GM21576 (cell line): ENCODE data around the gene DNAJB14.
A peak's percentile ranks its signal among the peaks of the same experiment; 100 is the strongest.

Source experiments
- ATAC-seq: cut with Tn5 transposase; IDR thresholded peaks from one replicate; pipeline ENCODE4 v1.9.1; 2021; ENCODE audit warnings: mild to moderate bottlenecking, moderate library complexity; ENCODE audit not compliant: unreplicated experiment

Gene DNAJB14

GRCh38 chr4:99872570-99872969, 73.8 kb downstream of the DNAJB14 start:
- ATAC-seq = no peak

DNA sequence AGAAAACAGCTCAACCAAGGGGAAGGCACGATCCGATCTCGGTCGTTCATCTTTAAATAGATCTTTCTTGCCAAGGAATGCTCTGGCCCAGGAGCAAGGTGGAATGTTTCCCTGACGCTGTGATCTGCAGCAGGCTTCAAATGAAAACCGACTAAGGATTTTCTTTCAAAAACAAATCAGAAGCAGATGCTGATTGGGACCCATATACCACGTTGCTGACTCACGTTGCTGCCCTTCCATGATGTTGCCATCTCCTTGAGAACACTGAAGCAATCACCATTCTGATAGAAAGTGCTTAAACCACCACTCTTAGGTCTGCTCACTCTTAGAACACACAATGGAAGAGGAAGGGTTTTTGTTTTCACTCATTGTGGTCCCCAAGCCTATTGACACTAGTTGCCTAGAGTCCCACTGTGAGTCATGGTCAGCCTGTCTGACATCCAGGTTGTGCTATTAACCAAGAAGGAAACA, 78.3 kb downstream of the DNAJB14 start:
- no peak for ATAC-seq

- ATAC-seq = no peak
Observed at GRCh38 chr4:99863804-99864203, 82.6 kb downstream of the DNAJB14 start.

DNA sequence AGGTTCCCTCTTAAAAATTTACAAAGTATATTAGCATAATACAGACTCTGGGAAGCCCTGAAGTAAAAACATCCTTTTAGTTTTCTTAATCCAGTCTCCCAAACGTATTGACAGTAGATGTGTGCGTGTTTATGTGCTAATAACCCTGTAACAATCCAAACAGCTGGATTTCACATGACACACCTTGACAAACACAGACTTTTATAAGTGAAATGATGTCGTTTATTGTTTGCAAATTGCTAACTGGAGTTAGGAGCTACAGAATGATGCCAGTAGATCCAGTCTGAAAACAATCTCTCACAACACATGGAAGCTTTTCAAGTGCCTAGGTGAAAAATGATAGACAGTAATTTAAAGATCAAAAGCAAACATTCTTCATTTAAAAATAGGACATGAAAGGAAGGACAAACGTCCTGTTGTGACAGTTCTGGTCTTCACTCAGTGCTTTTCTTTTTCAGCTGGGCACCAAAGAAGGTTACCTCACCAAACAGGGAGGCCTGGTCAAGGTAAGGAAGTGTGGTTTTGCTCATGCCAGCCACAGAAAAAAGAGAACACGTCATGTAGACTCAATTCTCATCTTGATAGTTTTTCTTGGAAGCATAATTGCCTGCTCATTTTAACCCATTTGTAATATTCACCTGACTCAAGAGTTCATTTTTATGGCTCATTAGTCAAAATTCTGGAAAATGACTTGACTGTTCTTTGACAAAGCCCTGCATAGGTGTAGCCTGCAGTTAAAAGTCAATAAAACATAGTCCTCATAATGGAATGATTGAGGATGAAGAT, 85.1 kb downstream of the DNAJB14 start:
- ATAC-seq = peak; percentile 64

DNA sequence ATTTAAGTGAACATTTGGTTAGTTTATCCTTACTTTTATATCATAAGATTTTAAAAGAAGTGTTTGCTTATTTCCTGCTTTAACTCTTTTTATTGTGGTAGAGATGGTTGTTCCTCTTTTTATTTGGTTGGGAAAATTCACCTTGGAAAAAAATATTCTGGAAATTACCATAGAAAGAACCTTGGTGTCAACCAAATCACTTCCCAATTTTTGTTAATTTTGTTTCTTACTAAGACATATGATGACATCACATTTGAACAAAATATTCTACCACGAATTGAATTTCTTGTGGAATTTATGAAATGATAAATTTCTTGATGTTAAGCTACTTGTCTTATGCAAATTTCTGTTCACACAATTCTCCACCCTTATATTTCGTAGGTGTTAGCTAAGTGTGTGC, 85.9 kb downstream of the DNAJB14 start:
- ATAC-seq = no peak

DNA sequence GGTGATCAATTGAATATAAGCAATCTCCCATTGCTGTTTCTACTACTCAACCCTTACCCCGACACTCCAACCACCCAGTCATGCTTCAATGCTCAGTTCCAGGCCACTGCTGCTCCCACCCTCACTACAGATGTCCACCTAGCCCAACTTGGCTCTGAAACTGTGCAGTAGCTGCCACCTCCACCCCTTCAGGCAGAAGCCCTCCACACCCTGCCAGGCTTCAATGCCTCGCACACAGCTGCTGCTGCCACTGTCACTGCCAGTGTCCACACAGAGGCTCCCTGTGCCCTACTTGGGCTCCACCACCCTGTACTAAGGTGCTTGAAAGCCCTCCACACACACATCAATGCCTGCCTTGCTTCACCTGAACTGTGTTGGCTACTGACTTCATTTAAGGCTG, 86.8 kb downstream of the DNAJB14 start:
- ATAC-seq = peak; percentile 39

GRCh38 chr4:99857307-99857706, 89.1 kb downstream of the DNAJB14 start:
- ATAC-seq = no peak

GRCh38 chr4:99856166-99856565, 90.3 kb downstream of the DNAJB14 start:
- ATAC-seq = no peak

- peak; percentile 50 for ATAC-seq
Observed at GRCh38 chr4:99855678-99856077, 90.7 kb downstream of the DNAJB14 start.

- no peak for ATAC-seq
Observed at GRCh38 chr4:99853999-99854398, 92.4 kb downstream of the DNAJB14 start.

GRCh38 chr4:99853190-99853589, 93.2 kb downstream of the DNAJB14 start:
- no peak for ATAC-seq

- ATAC-seq = no peak
Observed at GRCh38 chr4:99852199-99852749, 94.1 kb downstream of the DNAJB14 start.

DNA sequence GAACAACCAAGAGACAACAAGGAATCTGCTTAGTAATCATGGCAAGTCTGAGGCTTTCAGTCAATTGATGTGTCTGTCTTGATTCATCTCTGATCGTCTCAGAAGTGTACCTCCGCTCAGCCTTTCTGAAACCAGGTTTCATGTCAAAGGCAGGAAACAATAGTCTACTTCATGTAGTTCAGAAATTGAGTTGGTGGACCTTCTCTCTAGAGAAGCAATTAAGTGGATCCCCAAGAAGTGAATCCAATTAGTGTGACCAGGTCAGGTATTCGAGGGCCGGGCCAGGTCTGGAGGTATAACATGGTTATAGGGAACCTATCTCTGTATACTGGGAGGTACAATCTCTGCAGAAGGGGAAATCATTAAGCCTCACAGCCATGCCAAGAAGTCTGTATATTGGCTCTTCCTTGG, 97.8 kb downstream of the DNAJB14 start:
- peak; percentile 45 for ATAC-seq

GRCh38 chr4:99847362-99847976, 98.9 kb downstream of the DNAJB14 start:
- peak; percentile 76 for ATAC-seq

DNA sequence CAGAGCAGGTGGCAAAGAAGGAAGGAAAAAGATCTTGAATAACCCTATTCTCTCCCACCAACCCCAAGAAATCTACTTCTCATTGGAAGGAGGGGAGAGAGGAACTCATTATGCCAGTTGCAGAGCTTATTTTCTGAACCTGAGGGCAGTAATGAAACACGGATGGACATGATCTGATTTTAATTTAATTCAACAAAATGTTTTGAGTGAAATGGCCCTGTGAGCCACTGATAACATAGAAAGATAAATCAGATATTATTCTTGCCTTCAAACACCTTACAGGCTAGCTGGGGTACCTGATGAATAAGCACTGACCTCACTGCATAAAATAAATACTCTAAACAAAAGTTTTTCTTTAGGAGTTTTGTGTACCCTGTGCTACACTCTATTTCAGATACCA, 99.5 kb downstream of the DNAJB14 start:
- no peak for ATAC-seq
